MCF 10A (cell line): Measurements from ENCODE around the gene TUFT1. TPM values are rescaled to one million over a fixed set of nuclear protein-coding genes. Genes with fewer than 3 reads are reported as not detected.

Source experiments
- BruUV-seq: library from RNA; stranded (reverse); fragments of 400-500 nt; replicated peaks from 2 replicates; lab custom pipeline; 2021; lab: Mats Ljungman, UMichigan
- CTCF ChIA-PET: fragments of 300-600 bp; sonication (Branson Sonifier 250); formaldehyde crosslinking; extraction: SDS; loops from one replicate; lab custom pipeline; 2021; ENCODE audit warnings: antibody characterized with exemption, inconsistent platforms; lab: Yijun Ruan, JAX
- POLR2A ChIA-PET: fragments of 300-600, 350-650 bp; sonication (Branson Sonifier 250); formaldehyde crosslinking; extraction: SDS; loops from one replicate; lab custom pipeline; 2020; ENCODE audit warnings: antibody characterized with exemption, inconsistent platforms; lab: Yijun Ruan, JAX
- DNase-seq: peaks from one replicate; pipeline ENCODE4 v3.0.0-alpha.2; 2018; ENCODE audit not compliant: unreplicated experiment
- H3K27ac Mint-ChIP-seq: one replicate; pipeline ENCODE4 v1.8.0; 2022; ENCODE audit warnings: mild to moderate bottlenecking, low read depth, mixed read lengths; ENCODE audit not compliant: unreplicated experiment
- H3K27me3 Mint-ChIP-seq: one replicate; pipeline ENCODE4 v1.8.0; 2022; ENCODE audit warnings: mixed read lengths; ENCODE audit not compliant: insufficient read depth, unreplicated experiment
- H3K36me3 Mint-ChIP-seq: one replicate; pipeline ENCODE4 v1.8.0; 2022; ENCODE audit warnings: mild to moderate bottlenecking, moderate library complexity, mixed read lengths; ENCODE audit not compliant: insufficient read depth, unreplicated experiment
- H3K4me1 Mint-ChIP-seq: one replicate; pipeline ENCODE4 v1.8.0; 2022; ENCODE audit warnings: mixed read lengths; ENCODE audit not compliant: insufficient read depth, unreplicated experiment
- H3K4me3 Mint-ChIP-seq: one replicate; pipeline ENCODE4 v1.8.0; 2022; ENCODE audit warnings: mild to moderate bottlenecking, moderate library complexity, mixed read lengths; ENCODE audit not compliant: unreplicated experiment
- H3K9me3 Mint-ChIP-seq: one replicate; pipeline ENCODE4 v1.8.0; 2022; ENCODE audit warnings: mixed read lengths; ENCODE audit not compliant: unreplicated experiment
- CTCF ChIP-seq: fragments of 200-600 bp; IDR thresholded peaks from one replicate; pipeline ENCODE4 v1.8.0; 2022; ENCODE audit warnings: antibody characterized with exemption, mild to moderate bottlenecking; ENCODE audit not compliant: unreplicated experiment
- intact Hi-C: fragments of 100-400 bp; cut with micrococcal nuclease; formaldehyde crosslinking; loops from 2 replicates; pipeline ENCODE4 v1.14.1; 2022
- total RNA-seq: library from RNA; stranded (reverse); gene quantifications from 2 replicates; pipeline ENCODE4 v1.2.3, GENCODE V29; 2022

TUFT1 gene
- total RNA-seq, 1 experiment from 2014 or later: 162 TPM

- no peaks in the 10 kb centered on the region for H3K9me3 Mint-ChIP-seq
- no peaks in the 10 kb centered on the region for H3K36me3 Mint-ChIP-seq
- H3K27ac Mint-ChIP-seq: no peak overlapping the region
- CTCF ChIA-PET: interaction anchor here (0.6 kb wide), 2 partner anchors 12 to 33 kb away, joined by 3 to 5 read pairs; no protein-coding TSS in a partner anchor
- no peak for DNase-seq
- intact Hi-C loops: no loop called here
- no peaks in the 10 kb centered on the region for H3K4me1 Mint-ChIP-seq
- no TSS peak for BruUV-seq
- peaks cover 44% of the 10 kb centered on the region for H3K27me3 Mint-ChIP-seq
- H3K4me3 Mint-ChIP-seq: no peak overlapping the region
- POLR2A ChIA-PET: no interaction called here
- TF ChIP-seq CTCF: no peak
These were observed 35.9 kb upstream of the TUFT1 start for GRCh38 chr1:151504252-151504651.

GRCh38 chr1:151504759-151505158 is 35.4 kb upstream of the TUFT1 start:
- ChIA-PET POLR2A (no interaction called here), CTCF (interaction anchor here (0.6 to 0.7 kb wide), 4 partner anchors 11 to 122 kb away, joined by 3 to 5 read pairs (median 4); no protein-coding TSS in a partner anchor)
- intact Hi-C loops: no loop called here
- no peaks in the 10 kb centered on the region for H3K4me1 Mint-ChIP-seq
- H3K4me3 Mint-ChIP-seq: no peak overlapping the region
- H3K27ac Mint-ChIP-seq: no peak overlapping the region
- H3K36me3 Mint-ChIP-seq: no peaks in the 10 kb centered on the region
- H3K9me3 Mint-ChIP-seq: no peaks in the 10 kb centered on the region
- BruUV-seq: no TSS peak
- peaks cover 39% of the 10 kb centered on the region for H3K27me3 Mint-ChIP-seq
- TF ChIP-seq CTCF: no peak
- DNase-seq: no peak

- CTCF ChIA-PET: interaction anchor here (3.2 kb wide), 1 partner anchor 26 kb away, joined by 9 read pairs; no protein-coding TSS in a partner anchor
- Mint-ChIP-seq H3K4me1 (peaks cover 21% of the 10 kb centered on the region), H3K4me3 (no peak overlapping the region), H3K27ac (no peak overlapping the region), H3K27me3 (peaks cover 26% of the 10 kb centered on the region), H3K9me3 (no peaks in the 10 kb centered on the region), H3K36me3 (peaks cover 4% of the 10 kb centered on the region)
- POLR2A ChIA-PET: interaction anchor here (0.6 kb wide), 1 partner anchor 55 kb away, joined by 4 read pairs; no protein-coding TSS in a partner anchor
- peak; percentile 48 for DNase-seq
- intact Hi-C loops: no loop called here
- no TSS peak for BruUV-seq
- no peak for TF ChIP-seq CTCF
These were observed 31.3 kb upstream of the TUFT1 start for GRCh38 chr1:151508833-151509232.

- H3K36me3 Mint-ChIP-seq: peaks cover 4% of the 10 kb centered on the region
- H3K27me3 Mint-ChIP-seq: peaks cover 26% of the 10 kb centered on the region
- ChIA-PET POLR2A (interaction anchor here (2.7 kb wide), 1 partner anchor 30 kb away, joined by 20 read pairs; the partner anchor contains the start of gene TUFT1), CTCF (interaction anchor here (1.2 to 3.2 kb wide), 2 partner anchors 25 to 30 kb away, joined by 4 to 9 read pairs; partner anchors contain the start of gene TUFT1)
- no peak for DNase-seq
- intact Hi-C loops: no loop called here
- BruUV-seq: no TSS peak
- peaks cover 27% of the 10 kb centered on the region for H3K4me1 Mint-ChIP-seq
- TF ChIP-seq CTCF: no peak
- no peaks in the 10 kb centered on the region for H3K9me3 Mint-ChIP-seq
- no peak overlapping the region for H3K27ac Mint-ChIP-seq
- no peak overlapping the region for H3K4me3 Mint-ChIP-seq
These were observed 30.6 kb upstream of the TUFT1 start for GRCh38 chr1:151509350-151510019.
